Measurements from ENCODE around the gene KRT72. TPM values are rescaled to one million over a fixed set of nuclear protein-coding genes. Genes with fewer than 3 reads are reported as not detected.

The KRT72 gene
- polyA plus RNA-seq, 4 donors: 0.11 TPM; not detected in 3

- no peak for DNase-seq (ENCODE audit: low read depth in 4 of 4, low spot score in 3 of 4)
Measured at GRCh38 chr12:52581481-52581880, 19.8 kb downstream of the KRT72 start.

- no peak for DNase-seq (ENCODE audit: low read depth in 4 of 4, low spot score in 3 of 4)
Measured at GRCh38 chr12:52581066-52581465, 20.2 kb downstream of the KRT72 start.

- no peak for DNase-seq (ENCODE audit: low read depth in 4 of 4, low spot score in 3 of 4)
Measured at GRCh38 chr12:52580496-52580895, 20.8 kb downstream of the KRT72 start.

- no peak for DNase-seq (ENCODE audit: low read depth in 4 of 4, low spot score in 3 of 4)
Measured at GRCh38 chr12:52579468-52580465, 21.5 kb downstream of the KRT72 start.

DNA sequence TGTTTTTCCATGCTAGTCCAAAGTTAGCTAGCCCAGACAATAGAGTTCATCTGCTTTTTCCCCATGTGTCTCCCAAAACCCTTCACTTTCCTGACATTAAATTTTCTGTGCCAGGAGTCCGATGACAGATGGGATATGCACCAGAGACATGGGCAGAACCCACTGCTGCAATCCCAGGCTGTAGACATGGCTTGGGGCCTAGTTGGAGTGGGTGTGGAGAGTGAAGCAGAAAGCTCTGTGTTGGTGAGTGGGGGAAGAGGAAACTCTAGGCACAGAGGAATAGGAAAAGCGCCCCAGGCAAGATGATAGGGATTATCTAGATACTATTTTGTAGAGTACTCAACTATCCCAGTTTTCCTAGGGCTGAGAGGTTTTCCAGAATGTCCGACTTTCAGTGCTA is 22.8 kb downstream of the KRT72 start:
- DNase-seq (ENCODE audit: low read depth in 4 of 4, low spot score in 3 of 4): no peak

DNA sequence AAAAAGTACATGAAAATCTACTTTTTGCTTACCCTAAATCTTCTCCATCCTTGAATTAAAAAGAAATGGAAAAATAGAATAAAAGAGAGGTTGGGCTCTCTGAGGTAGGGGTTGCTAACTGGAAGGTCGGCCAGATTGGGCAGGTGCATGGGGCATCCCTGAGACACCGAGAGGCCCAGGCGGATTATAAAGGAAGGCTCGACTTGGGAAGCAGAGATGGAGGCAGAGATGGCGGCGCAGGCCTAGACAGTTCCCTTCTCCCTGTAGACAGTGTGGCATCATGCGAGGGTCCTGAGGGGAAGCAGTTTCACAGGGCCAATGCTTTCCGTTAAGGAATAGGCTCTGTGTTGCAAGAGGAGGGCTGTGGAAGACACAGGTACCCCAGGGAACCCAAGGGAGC is 23.9 kb downstream of the KRT72 start:
- no peak for DNase-seq (ENCODE audit: low read depth in 4 of 4, low spot score in 3 of 4)

GRCh38 chr12:52575948-52576347 is 25.3 kb downstream of the KRT72 start:
- no peak for DNase-seq (ENCODE audit: low read depth in 4 of 4, low spot score in 3 of 4)

DNA sequence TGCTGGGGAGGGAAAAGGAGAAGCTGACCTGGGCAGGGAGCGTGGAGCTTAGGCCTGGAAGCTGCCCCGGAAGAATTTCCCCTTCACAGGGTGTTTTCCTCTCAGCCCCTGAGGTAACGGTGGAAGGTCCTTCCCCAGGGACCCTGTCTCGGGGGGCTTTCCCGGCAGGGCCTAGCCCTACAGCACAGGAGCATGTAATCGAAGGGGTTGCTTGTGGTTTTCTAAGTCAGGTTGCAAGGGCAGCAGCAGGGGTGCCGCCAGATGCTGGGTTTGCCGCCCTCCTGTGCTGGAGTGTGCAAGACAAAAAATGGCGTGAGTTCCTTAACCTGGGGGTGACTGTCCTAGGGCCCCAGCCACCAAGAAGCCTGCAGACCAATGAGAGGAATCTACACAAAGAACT is 26.0 kb downstream of the KRT72 start:
- no peak for DNase-seq (ENCODE audit: low read depth in 4 of 4, low spot score in 3 of 4)

DNA sequence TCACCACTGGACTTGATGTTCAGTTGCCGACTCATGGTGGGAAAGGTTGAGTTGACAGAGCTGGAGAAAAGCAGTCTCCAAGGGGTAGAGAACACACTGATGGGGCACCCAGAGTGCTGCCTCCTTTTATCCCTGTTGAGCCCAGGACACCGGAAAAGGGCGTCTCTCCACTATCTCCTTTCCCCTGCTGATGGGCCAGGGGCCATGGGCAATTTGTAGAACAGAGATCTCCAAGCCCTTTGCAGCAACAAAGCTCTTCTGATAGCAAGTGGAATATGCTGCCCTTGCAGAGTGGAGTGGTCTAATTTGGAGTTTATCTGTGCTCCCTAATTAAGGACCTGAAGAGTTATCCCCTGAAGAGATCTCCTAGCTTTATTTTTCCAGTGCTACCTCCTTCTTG is 27.5 kb downstream of the KRT72 start, which contains the start of gene KRT74:
KRT74 (minus strand) TSS at position 101 of the 400 bp plus-strand sequence; CDS start at position 35, 66 bp downstream.
- no peak for DNase-seq (ENCODE audit: low read depth in 4 of 4, low spot score in 3 of 4)

DNA sequence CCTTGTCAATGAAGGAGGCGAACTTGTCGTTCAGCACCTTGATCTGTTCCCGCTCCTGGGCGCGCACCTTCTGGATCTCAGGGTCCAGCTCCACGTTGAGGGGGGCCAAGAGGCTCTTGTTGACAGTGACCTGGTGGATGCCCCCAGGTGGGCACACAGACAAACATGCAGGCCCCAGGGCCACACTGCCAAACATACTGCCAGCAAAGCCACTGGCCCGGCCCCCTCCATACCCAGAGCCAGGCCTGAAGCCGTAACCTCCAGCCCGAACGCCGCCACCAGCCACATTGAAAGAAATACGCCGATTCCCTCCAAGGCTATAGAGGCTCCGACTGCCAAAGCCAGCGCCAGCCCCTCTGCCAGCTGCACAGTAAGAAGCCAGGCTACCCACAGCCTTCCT is 28.0 kb downstream of the KRT72 start:
- no peak for DNase-seq (ENCODE audit: low read depth in 4 of 4, low spot score in 3 of 4)

- DNase-seq (ENCODE audit: low read depth in 4 of 4, low spot score in 3 of 4): no peak
Measured at GRCh38 chr12:52570511-52570910, 30.8 kb downstream of the KRT72 start.

DNA sequence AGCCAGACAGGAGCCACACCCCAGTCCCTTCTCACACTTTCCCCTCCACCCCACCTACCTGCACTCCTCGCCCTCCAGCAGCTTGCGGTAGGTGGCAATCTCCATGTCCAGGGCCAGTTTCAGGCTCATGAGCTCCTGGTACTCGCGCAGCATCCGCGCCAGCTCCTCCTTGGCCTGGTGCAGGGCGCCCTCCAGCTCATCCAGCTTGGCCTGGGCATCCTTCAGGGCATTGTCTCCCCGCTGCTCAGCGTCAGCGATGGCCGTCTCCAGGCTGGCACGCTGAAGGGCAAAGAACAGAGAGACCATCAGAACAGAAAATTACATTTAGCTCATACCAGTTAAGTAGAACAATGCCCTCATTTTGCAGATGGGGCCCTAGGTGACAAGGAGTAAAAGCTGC is 33.2 kb downstream of the KRT72 start:
- no peak for DNase-seq (ENCODE audit: low read depth in 4 of 4, low spot score in 3 of 4)

GRCh38 chr12:52566847-52567291 is 34.4 kb downstream of the KRT72 start:
- no peak for DNase-seq (ENCODE audit: low read depth in 4 of 4, low spot score in 3 of 4)

- DNase-seq (ENCODE audit: low read depth in 4 of 4, low spot score in 3 of 4): no peak
Measured at GRCh38 chr12:52564582-52564981, 36.7 kb downstream of the KRT72 start.

GRCh38 chr12:52561880-52562449 is 39.3 kb downstream of the KRT72 start:
- no peak for DNase-seq (ENCODE audit: low read depth in 4 of 4, low spot score in 3 of 4)

- no peak for DNase-seq (ENCODE audit: low read depth in 4 of 4, low spot score in 3 of 4)
Measured at GRCh38 chr12:52559979-52560378, 41.3 kb downstream of the KRT72 start.

- DNase-seq (ENCODE audit: low read depth in 4 of 4, low spot score in 3 of 4): no peak
Measured at GRCh38 chr12:52558781-52559445, 42.4 kb downstream of the KRT72 start.

GRCh38 chr12:52557476-52557875 is 43.8 kb downstream of the KRT72 start:
- DNase-seq (ENCODE audit: low read depth in 4 of 4, low spot score in 3 of 4): no peak

DNA sequence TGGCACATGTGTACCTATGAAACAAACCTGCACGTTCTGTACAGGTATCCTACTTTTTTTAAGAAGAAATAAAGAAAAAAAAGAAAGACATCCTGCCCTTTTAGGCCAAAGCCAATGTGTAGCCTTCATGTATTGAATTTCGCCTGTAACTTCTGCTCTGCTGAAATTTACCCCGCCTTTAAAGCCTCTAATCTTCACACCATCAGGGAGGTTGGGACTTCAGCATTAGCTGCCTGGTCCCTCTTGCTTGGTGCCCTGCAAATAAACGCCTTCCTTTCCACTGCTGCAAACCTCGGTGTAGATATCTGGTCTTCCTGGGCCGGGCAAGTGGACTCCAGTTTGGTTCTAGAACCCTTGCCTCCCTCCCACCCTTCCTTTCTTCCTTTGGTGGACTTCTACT is 45.7 kb downstream of the KRT72 start:
- no peak for DNase-seq (ENCODE audit: low read depth in 4 of 4, low spot score in 3 of 4)

DNA sequence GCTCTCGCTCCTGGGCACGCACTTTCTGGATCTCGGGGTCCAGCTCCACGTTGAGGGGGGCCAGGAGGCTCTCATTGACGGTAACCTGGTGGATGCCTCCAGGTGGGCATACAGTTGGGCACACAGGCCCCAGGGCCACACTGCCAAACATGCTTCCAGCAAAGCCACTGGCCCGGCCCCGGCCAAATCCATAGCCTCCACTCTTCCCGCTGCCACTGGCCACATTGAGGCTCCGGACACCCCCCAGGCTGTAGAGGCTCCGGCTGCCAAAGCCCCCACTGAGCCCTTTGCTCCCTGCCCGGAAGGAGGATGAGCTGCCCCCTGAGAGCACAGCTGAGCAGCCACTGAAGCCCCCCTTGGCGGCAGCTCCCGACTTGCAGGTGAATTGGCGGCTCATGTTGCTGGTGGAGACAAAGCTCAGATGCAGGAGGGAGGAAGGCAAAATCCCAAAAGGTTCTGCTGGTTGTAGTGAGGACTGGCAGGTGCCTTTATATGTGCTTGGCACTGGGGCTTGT is 48.5 kb downstream of the KRT72 start, which contains the start of gene KRT71:
KRT71 (minus strand) TSS at position 465 of the 515 bp plus-strand sequence; CDS start at position 397, 68 bp downstream.
- no peak for DNase-seq (ENCODE audit: low read depth in 4 of 4, low spot score in 3 of 4)

GRCh38 chr12:52552055-52552454 is 49.2 kb downstream of the KRT72 start:
- no peak for DNase-seq (ENCODE audit: low read depth in 4 of 4, low spot score in 3 of 4)

Measured in right renal pelvis (tissue), 4 donors.